Kidney epithelial cell (primary cell): Measurements from ENCODE around the gene TMEM135. TPM values are rescaled to one million over a fixed set of nuclear protein-coding genes. Genes with fewer than 3 reads are reported as not detected.
A peak's percentile ranks its signal among the peaks of the same experiment; 100 is the strongest.

Experiments
- DNase-seq: peaks from one replicate; pipeline ENCODE4 v3.0.0-alpha.2; 2010; ENCODE audit warnings: low read depth
- H3K27me3 ChIP-seq: 2 replicates; pipeline ENCODE4 v1.6.0; 2011; ENCODE audit warnings: low read length; ENCODE audit not compliant: control insufficient read depth, insufficient read depth
- H3K36me3 ChIP-seq: 2 replicates; pipeline ENCODE4 v1.5.1; 2011; ENCODE audit warnings: low read length; ENCODE audit not compliant: control insufficient read depth, insufficient read depth
- H3K4me3 ChIP-seq: 2 replicates; pipeline ENCODE4 v1.5.1; 2011; ENCODE audit warnings: low read depth, mild to moderate bottlenecking, control low read depth, low read length
- CTCF ChIP-seq: IDR thresholded peaks from 2 replicates; pipeline ENCODE4 v1.5.1; 2011; ENCODE audit warnings: mild to moderate bottlenecking, moderate library complexity, low read length, control low read depth, inconsistent platforms; ENCODE audit not compliant: insufficient read depth, poor library complexity, severe bottlenecking
- total RNA-seq: library from RNA; depleted of rRNA; stranded (reverse); fragments of >200 nt; gene quantifications from 2 replicates; pipeline ENCODE4 v1.2.3, GENCODE V29; 2015

The TMEM135 gene
- total RNA-seq, 1 donor from 2014 or later = 14.5 TPM

GRCh38 chr11:87286338-87286737 lies 248.6 kb downstream of the TMEM135 start:
- H3K36me3 ChIP-seq = no peaks in the 10 kb centered on the region
- DNase-seq = no peak
- H3K27me3 ChIP-seq = no peaks in the 10 kb centered on the region
- H3K4me3 ChIP-seq = no peak overlapping the region
- no peak for TF ChIP-seq CTCF

- H3K36me3 ChIP-seq = no peaks in the 10 kb centered on the region
- TF ChIP-seq CTCF = peak; percentile 40
- H3K27me3 ChIP-seq = no peaks in the 10 kb centered on the region
- DNase-seq = peak; percentile 9
- H3K4me3 ChIP-seq = no peak overlapping the region
Observed at GRCh38 chr11:87290304-87290922, 252.7 kb downstream of the TMEM135 start.

GRCh38 chr11:87292598-87292997 lies 254.9 kb downstream of the TMEM135 start:
- DNase-seq = no peak
- H3K27me3 ChIP-seq = no peaks in the 10 kb centered on the region
- no peak overlapping the region for H3K4me3 ChIP-seq
- no peaks in the 10 kb centered on the region for H3K36me3 ChIP-seq
- TF ChIP-seq CTCF = no peak

GRCh38 chr11:87295237-87295636 lies 257.5 kb downstream of the TMEM135 start:
- no peak for TF ChIP-seq CTCF
- no peaks in the 10 kb centered on the region for H3K36me3 ChIP-seq
- DNase-seq = no peak
- no peak overlapping the region for H3K4me3 ChIP-seq
- no peaks in the 10 kb centered on the region for H3K27me3 ChIP-seq

- no peaks in the 10 kb centered on the region for H3K27me3 ChIP-seq
Observed at GRCh38 chr11:87296627-87297026, 258.9 kb downstream of the TMEM135 start.

More at GRCh38 chr11:87296627-87297026, 258.9 kb downstream of the TMEM135 start:
- Histone ChIP-seq H3K4me3 (no peak overlapping the region), H3K36me3 (no peaks in the 10 kb centered on the region)
- no peak for DNase-seq
- TF ChIP-seq CTCF = no peak
